Breast epithelium (tissue), 3 donors: ENCODE measurements around the gene KPTN.

ENCODE experiments used
- CTCF ChIP-seq, 3 donors: fragments of 450-650 bp; IDR thresholded peaks; one replicate each; pipeline ENCODE4 v1.5.1; 2016 to 2017; ENCODE audit warnings: antibody characterized with exemption in 3 of 3, mild to moderate bottlenecking in 3 of 3, moderate library complexity in 3 of 3
- POLR2A ChIP-seq: fragments of 450-650 bp; IDR thresholded peaks from one replicate; pipeline ENCODE4 v1.6.1; 2016; ENCODE audit warnings: antibody characterized with exemption, mild to moderate bottlenecking, moderate library complexity
- POLR2AphosphoS5 ChIP-seq, 3 donors: sonication (generic); formaldehyde crosslinking; IDR thresholded peaks; one replicate each; pipeline ENCODE4 v1.6.1; 2017; ENCODE audit warnings: antibody characterized with exemption in 3 of 3

GRCh38 chr19:47479701-47480503, 4.1 kb downstream of the KPTN start:
- TF ChIP-seq CTCF (IDR thresholded peaks at IDR 0.05) = no peak
- TF ChIP-seq POLR2A = no peak
- TF ChIP-seq POLR2AphosphoS5 (IDR thresholded peaks at IDR 0.05) = no peak
